ENCODE results near the gene DDX39B.

DNA sequence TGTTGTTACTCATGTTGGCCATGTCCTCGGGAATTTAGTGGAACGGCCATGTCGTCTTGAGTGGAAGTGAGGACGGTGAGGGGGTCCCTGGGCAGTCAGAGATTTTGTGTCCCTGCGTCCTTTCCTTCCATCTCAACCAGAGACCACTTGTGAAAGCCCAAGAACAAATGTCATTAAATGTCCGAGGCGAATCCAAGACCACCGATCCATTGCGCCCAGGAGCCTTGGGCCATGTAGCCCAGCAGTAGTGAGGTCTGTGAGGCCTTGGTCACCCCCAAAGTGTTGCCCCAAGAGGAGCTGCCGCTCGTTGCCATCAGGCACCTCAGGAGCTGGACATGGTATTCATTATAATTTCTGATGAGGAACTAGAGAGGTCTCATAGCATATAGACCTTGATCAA lies 61.2 kb downstream of the DDX39B start:
- TF ChIP-seq, protein P1, sequence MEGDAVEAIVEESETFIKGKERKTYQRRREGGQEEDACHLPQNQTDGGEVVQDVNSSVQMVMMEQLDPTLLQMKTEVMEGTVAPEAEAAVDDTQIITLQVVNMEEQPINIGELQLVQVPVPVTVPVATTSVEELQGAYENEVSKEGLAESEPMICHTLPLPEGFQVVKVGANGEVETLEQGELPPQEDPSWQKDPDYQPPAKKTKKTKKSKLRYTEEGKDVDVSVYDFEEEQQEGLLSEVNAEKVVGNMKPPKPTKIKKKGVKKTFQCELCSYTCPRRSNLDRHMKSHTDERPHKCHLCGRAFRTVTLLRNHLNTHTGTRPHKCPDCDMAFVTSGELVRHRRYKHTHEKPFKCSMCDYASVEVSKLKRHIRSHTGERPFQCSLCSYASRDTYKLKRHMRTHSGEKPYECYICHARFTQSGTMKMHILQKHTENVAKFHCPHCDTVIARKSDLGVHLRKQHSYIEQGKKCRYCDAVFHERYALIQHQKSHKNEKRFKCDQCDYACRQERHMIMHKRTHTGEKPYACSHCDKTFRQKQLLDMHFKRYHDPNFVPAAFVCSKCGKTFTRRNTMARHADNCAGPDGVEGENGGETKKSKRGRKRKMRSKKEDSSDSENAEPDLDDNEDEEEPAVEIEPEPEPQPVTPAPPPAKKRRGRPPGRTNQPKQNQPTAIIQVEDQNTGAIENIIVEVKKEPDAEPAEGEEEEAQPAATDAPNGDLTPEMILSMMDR (IDR thresholded peaks at IDR 0.05), result no peak
- no peak for TF ChIP-seq POLR2A (IDR thresholded peaks at IDR 0.05)
